ENCODE measurements around the gene LDB1. TPM values are rescaled to one million over a fixed set of nuclear protein-coding genes. Genes with fewer than 3 reads are reported as not detected.

Gene LDB1
- total and polyA plus RNA-seq, 2 of the 13 experiments (the other 11 are each of a cell fraction or from before 2014, with no cell fraction given): 17.2 to 45.5 TPM

DNA sequence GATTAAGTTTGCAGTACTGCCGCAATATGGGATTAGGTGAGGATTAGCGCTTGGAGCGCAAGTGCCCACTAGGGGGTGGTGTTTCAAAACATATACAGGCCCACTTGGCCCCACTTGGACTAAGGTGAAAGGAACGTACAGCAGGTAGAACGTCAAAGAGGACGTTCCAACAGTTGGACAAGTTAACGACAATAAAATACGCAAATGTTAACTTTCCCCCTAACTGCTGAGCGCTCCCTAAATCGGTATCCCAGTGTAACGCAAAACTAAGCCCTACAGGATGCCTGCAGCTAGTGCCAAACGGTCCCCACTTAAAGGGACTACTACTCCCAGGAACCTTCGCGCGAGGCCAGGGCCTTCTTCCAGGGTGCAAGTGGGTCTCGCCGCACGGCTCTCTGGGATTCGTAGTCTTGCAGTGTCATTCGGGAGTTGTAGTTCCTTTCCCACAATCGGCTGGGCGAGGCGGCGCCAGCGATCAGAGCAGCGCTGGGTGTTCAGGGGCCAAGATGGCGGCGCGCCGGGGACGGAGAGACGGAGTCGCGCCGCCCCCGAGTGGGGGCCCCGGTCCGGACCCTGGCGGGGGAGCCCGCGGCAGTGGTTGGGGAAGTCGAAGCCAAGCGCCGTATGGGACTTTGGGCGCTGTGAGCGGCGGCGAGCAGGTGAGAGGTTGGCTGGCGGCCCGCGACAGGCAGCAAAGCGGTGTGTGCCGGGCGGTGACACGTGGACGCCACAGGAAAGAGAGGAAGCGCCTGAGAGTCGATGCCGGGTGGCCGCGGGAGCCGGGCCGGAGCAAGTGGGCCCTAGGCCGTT is 12.6 kb upstream of the LDB1 start, which contains the start of gene PPRC1 (continued):
- peak; percentile 27; the same call in 1 of the 2 replicates for TF ChIP-seq ZBTB4 (CRISPR knock-in tag; IDR thresholded peaks at IDR 0.05; ENCODE audit: borderline replicate concordance)
- 0 out of 2 replicates have a peak, but pooled peaks have one; percentile 37 for TF ChIP-seq ZNF569 (CRISPR knock-in tag; IDR thresholded peaks at IDR 0.05; ENCODE audit: borderline replicate concordance)
- TF ChIP-seq ZNF577 (CRISPR knock-in tag; IDR thresholded peaks at IDR 0.05; ENCODE audit: borderline replicate concordance, low read depth): no peak
- TF ChIP-seq ZNF703 (CRISPR knock-in tag; IDR thresholded peaks at IDR 0.05; ENCODE audit: borderline replicate concordance): no peak; the same call in 1 of the 2 replicates
- no peak; the same call in 1 of the 2 replicates for TF ChIP-seq ZNF761 (CRISPR knock-in tag; conservative IDR thresholded peaks at IDR 0.05)
- TF ChIP-seq ZNF839 (CRISPR knock-in tag; IDR thresholded peaks at IDR 0.05; ENCODE audit: borderline replicate concordance): 0 out of 2 replicates have a peak, but pooled peaks have one; percentile 54
- TF ChIP-seq FOXA3 (CRISPR knock-in tag; IDR thresholded peaks at IDR 0.05): peak; percentile 64
- no peak for TF ChIP-seq BHLHE40 (IDR thresholded peaks at IDR 0.05; ENCODE audit: low read length)
- TF ChIP-seq NFIB (CRISPR knock-in tag; IDR thresholded peaks at IDR 0.05; ENCODE audit: borderline replicate concordance): no peak
- peak; percentile 93 for TF ChIP-seq CTCF (CRISPR knock-in tag; IDR thresholded peaks at IDR 0.05)
- 0 out of 2 replicates have a peak, but pooled peaks have one; percentile 19 for TF ChIP-seq DNMT1 (CRISPR knock-in tag; IDR thresholded peaks at IDR 0.05)
- TF ChIP-seq NR0B2 (CRISPR knock-in tag; IDR thresholded peaks at IDR 0.05): no peak
- TF ChIP-seq CBX5 (CRISPR knock-in tag; IDR thresholded peaks at IDR 0.05; ENCODE audit: borderline replicate concordance): peak; percentile 48; the same call in 1 of the 2 replicates
- TF ChIP-seq, protein P1, sequence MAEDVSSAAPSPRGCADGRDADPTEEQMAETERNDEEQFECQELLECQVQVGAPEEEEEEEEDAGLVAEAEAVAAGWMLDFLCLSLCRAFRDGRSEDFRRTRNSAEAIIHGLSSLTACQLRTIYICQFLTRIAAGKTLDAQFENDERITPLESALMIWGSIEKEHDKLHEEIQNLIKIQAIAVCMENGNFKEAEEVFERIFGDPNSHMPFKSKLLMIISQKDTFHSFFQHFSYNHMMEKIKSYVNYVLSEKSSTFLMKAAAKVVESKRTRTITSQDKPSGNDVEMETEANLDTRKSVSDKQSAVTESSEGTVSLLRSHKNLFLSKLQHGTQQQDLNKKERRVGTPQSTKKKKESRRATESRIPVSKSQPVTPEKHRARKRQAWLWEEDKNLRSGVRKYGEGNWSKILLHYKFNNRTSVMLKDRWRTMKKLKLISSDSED (CRISPR knock-in tag; IDR thresholded peaks at IDR 0.05): no peak
- no peak for TF ChIP-seq ONECUT2 (CRISPR knock-in tag; IDR thresholded peaks at IDR 0.05)
- TF ChIP-seq NR1H2 (CRISPR knock-in tag; IDR thresholded peaks at IDR 0.05; ENCODE audit: borderline replicate concordance, low read depth): no peak
- TF ChIP-seq TOPORS (CRISPR knock-in tag; IDR thresholded peaks at IDR 0.05): no peak; the same call in 1 of the 2 replicates
- no peak for TF ChIP-seq ZSCAN12 (CRISPR knock-in tag; IDR thresholded peaks at IDR 0.05)
- no peak for TF ChIP-seq FOXA1 (IDR thresholded peaks at IDR 0.05)
- TF ChIP-seq FOXA1 (CRISPR knock-in tag; IDR thresholded peaks at IDR 0.05): no peak; the same call in 1 of the 2 replicates
- peak; percentile 65 for TF ChIP-seq CREB1 (IDR thresholded peaks at IDR 0.05)
- peak; percentile 94 for TF ChIP-seq CREB1 (CRISPR knock-in tag; IDR thresholded peaks at IDR 0.05)
- no peak for TF ChIP-seq TP53 (CRISPR knock-in tag; conservative IDR thresholded peaks at IDR 0.05)
- no peak for TF ChIP-seq GZF1 (CRISPR knock-in tag; IDR thresholded peaks at IDR 0.05)
